CD4-positive, alpha-beta T cell treated with Interleukin-2 at 100 ng/mL for 4 hours (primary cell): ENCODE measurements around the gene KRTAP10-2.
"Not testable (repeated sequence)": the region's sequence is repeated elsewhere in the genome, so short reads cannot be mapped to it uniquely, and the experiment has no call there.

Experiments used
- DNase-seq: peaks from one replicate; pipeline ENCODE4 v3.0.0-alpha.2; 2020; ENCODE audit warnings: low spot score

The KRTAP10-2 gene

DNA sequence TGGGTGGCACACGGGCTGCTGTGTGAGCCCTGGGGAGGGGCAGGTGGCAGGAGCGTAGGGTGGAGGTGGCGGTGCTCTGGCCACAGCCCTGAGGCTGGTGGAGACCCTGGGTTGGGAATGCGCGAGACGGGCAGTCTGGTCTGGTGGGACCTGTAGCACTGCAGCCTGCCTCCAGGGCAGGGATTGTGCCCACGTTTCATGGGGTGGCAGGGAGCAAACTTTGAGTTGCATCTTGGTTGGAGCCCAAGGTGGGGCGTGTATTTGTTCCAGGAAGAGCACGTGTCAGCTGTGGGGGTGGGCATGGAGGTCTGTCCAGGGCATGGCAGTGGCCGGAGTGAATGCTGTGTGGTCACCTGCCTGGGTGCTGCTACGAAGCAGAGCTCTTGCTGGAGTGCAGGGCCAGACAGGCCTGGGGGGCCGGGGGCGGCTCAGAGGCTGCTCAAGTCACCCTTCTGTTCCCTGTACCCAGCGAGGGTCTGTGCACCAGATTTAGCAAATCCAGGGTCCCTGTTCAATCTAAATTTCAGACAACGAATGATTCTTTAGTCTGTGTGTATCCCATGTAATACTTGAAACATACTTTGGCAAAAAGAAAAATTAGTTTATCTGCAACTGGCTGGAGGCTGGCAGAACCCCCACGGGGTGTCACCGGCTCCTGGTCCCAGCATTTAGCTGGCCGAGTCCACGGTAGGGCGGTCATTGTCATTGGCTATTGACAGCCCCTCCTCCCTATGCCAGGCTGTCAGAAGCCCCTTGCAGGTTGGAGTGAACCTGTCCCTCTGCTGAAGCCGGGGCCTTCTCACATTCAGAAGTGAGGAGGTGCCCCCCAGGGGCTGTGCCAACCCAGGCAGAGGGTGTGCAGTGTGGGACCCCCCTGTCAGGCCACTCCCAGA lies 38.6 kb downstream of the KRTAP10-2 start:
- DNase-seq, result no peak

DNA sequence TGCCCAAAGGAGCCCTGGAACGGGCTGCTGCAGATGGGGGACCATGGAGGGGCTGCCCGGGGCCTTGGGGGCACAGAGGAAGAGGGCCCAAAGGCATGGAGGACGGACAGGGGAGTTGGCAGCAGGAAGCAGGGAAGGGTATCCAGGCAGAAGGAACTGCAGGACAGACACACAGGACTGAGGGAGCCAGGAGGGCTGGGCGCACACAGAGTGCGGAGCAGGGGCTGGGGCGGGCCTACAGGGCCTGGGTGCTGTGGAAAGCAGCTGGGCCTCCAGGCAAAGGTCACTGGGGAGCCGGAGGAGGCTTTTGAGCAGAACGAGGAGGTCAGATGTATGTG lies 39.4 kb downstream of the KRTAP10-2 start:
- no peak for DNase-seq

DNA sequence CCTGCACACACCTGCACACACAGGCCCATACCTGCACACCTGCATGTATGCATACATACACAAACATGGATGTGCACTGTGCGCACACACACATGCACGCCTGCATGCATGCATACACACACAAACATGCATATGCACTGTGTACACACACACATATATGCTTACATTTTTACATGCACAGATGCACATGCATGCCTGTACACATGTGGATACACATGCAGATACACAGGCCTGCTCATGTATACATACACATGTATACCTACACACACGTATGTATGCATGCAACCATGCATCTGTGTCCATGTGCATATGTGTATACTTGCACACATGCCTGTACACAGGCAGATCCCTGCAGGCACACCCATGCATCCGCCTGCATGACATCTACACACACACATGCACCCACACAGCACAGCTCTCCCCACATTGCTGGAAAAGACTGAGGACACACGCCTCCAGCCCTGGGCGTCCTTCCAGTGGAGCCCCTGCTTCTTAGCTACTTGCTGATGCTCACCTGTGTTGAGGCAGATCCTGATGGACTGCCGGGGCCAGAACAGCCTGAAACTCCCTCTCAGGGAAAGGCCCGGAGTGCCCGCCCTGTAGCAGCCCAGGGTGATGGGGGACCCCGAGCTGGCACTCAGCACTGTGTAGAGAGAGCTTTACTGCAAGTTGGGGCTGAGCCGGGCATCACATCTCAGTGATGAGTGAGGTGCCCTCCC lies 39.9 kb downstream of the KRTAP10-2 start:
- no peak for DNase-seq

DNA sequence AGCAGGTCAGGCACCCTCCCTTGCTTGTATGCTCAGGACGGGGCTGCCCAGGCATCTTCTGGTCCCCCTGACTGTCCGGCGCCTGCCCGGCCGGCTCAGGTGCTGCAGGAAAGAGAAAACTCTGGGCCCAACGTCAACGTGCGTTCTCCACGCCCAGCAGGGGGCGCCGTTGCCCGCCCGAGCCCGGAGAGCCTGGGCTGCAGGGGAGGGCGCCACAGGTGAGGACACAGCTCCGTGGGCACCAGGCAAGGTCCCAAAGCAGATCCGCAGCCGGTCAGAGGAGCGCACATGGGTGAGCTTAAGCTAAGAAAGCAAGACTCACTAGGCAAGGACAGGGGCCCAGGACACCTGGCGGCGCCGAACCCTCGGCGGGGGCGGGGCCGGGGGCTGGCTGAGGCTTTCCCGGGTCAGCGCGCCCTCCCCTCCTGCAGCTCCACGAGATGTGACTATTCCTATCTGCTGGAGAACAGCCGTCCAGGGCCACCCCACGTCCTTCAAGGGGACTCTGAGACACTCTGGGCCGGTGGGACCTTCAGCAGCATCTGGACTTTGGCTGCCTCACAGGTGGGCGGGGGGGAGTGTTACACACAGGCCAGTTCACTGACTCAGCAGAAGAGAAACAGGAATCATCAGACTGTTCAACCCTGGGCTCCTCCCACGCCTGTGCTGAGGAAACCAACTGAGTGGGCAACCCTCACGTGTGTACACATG lies 40.6 kb downstream of the KRTAP10-2 start:
- peak; percentile 78 for DNase-seq

DNA sequence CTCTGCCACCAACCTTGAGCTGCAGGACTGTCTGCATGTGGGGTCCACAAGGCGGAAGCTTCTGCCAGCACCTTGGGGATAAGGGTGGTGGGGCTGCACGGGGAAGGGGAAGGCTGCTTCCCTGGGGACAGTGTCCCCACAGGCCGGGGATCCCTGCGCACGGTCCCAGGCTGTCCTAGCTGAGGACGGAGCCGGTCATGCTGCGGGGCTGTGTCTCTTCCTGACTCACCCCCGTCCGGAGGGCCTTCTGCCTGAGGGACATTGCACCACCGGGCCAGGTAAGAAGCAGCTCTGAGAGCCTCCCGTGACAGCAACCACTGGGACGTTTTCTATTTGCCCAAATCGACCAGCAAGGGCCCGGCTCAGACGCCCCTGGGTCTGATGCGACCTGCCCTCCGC lies 41.2 kb downstream of the KRTAP10-2 start:
- no peak for DNase-seq

DNA sequence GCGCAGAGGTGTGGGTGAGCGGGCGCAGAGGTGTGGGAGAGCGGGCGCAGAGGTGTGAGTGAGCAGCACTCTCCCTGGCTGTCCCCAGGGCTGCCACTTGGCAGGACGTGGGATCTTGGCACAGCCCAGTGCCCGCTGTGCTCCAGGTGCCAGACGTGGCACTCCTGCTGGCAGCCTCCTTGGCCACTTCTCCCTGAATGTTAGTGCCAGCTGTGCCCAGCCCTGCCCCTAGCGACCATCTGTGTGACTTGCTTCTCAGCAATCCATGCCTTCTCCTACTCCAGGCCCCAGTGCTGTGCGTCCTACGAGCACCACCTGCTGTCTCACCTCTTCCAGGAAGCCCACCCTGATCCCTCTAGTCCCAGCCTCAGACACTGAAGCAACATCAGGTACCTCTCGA lies 41.8 kb downstream of the KRTAP10-2 start:
- no peak for DNase-seq

DNA sequence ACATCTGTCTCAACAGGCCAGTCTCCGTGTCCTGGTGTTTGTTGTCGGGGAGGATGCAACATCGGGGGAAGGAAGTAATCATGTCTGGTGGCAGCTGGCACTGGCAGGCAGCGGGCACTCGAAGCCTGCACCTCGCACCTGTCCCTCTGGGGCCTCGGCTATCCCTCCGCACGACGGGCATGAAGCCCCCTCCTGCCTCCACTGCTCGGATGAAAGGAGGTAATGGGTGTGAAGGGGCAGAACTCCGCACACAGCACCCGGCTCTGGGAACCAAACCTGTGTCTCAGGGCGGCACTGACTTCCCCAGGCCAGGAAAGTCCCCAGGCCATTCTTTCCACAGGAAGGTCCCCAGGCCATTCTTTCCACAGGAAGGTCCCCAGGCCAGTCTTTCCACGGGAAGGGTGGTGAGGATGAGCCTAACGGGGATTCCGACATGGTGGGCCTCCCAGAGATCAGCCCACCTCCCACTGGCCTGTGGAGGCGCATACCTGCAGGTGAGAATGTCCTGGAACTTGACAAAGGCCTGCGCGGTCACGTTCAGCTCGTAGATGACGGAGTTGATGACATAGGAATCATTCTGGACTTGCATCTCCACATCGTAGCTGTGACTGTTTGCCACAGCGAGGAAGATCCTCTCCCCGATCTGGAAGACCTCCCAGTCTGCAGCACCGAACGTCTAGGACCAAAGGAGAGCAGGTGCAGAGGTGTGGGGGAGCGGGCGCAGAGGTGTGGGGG lies 42.4 kb downstream of the KRTAP10-2 start:
- DNase-seq, result no peak

DNA sequence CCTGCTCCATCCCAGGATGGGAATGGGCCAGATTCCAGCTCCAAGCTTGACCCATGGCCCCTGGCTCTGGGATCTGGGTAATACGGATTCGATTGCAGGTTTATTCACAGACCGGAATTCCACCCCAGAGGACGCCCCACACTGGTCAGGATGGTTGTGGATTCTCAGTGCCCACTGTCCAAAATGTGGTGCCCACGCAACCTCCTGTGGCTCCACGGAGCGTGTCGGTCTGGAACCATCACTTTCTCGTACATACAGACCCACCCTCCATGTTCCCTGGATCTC lies 42.9 kb downstream of the KRTAP10-2 start:
- DNase-seq, result no peak

DNA sequence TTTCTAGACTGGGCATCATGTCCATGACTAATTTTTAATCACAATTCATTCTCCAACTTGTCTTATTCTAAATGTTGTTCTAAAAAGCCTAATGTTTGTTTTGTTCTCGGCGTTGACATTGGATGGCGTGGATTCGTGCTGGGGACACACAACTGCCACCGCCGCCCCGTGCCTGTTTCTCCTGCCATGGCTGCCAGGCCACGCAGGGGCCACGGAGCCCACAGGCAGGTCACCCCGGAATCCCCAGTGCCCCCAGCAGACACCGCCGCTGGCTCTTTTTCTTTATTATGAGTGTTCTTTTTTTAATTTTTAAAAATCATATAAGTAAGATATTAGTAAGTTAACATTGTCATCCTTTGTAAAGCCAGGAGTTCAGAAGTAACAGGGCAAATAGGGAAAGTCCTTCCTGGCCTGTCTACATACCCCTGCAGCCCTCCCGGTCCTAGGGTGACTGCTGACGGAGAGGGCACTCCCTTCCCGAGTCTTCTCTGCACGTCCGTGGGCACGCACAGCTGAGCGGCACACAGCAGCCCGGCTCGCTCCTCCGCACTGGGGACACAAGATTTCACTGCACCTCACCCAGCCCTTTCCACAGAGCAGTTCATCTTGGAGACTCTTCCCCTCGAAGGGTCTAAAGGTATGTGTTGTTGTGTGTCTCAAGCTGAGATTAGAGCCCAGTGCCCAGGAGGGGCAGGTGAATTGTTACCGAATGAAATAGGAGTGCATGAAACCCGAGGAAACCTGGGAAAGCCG lies 43.5 kb downstream of the KRTAP10-2 start:
- no peak for DNase-seq

DNA sequence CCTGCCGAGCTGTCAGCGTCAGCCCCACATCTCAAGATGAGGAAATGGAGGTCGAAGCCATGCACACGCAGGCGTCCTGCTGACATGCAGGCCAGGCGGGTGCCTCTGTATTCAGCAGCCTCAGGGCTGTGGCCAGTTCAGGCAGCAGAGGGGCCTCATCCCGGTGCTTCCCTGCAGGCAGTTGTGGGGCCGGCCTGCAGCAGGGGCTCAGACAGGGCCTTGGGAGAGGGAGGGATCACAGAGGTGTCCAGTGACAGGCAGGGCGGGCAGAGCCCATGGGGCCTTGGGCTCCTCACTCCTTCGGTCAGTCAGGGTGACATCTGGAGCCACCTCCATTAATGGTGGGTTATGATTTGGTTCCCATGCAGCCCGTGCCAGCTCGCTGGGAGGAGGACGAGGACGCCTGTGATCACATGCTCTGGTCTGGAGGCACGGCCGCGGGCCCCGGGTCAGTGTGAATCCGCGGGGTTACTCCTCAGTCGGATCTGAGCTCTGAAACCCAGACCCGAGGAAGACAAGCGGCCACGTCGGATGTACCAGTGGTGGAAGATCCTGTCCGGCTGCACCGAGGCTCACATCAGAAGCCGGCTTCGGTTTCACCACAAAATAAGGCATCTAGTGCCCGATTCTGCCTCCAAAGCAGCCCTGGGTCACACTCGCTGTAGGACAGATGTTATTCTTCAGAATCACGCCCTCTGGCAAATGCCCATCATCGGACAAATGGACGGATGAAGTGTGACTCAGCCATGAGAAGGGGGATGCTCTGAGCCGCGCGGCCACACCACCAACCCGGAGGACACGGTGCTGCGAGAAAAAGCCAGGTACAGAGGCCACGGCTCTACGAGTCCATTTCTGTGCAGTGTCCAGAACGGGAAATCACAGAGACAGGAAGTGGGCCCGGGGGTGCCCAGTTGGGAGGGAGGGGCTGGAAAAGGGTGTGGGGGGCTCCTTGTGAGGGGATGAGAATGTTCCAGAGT lies 44.7 kb downstream of the KRTAP10-2 start:
- DNase-seq, result no peak

DNA sequence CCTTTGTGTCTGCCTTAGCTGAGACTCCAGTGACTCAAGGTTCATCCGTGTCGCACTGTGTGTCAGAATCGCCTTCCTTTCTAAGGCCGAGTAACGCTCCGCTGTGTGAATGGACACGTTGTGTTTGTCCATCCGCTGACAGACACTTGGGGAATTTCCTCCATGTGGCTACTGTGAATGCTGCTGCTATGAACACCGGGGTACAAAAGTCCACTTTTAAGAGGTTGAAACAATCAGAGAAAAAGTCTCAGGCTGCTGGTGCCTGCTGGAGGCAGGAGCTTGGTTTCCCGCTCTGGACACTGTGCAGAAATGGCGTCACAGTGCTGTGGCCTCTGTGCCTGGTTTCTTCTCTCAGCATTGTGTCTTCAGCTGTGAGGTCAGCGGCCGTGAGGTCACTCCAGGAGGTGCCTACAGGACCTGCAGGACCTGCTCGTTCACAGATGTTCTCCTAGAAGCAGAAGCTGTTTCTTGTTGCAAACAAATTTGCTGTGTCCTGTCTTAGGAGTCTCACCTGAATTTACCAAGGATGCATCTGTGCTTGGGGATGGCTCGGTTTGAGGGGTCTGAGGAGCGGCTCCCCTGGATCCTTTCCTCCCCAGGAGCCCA lies 45.5 kb downstream of the KRTAP10-2 start:
- no peak for DNase-seq

DNA sequence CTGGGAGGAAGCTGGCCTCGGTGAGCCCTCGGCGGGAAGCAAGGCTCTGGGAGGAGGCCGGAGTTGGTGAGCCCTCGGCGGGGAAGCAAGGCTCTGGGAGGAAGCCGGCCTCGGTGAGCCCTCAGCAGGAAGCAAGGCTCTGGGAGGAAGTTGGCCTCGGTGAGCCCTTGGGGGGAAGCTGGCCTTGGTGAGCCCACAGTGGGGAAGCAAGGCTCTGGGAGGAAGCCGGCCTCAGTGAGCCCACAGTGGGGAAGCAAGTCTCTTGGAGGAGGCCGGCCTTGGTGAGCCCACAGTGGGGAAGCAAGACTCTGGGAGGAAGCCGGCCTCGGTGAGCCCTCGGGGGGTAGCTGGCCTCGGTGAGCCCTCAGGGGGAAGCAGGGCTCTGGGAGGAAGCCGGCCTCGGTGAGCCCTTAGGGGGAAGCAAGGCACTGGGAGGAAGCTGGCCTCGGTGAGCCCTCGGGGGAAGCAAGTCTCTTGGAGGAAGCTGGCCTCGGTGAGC lies 47.4 kb downstream of the KRTAP10-2 start:
- DNase-seq, result no peak

DNA sequence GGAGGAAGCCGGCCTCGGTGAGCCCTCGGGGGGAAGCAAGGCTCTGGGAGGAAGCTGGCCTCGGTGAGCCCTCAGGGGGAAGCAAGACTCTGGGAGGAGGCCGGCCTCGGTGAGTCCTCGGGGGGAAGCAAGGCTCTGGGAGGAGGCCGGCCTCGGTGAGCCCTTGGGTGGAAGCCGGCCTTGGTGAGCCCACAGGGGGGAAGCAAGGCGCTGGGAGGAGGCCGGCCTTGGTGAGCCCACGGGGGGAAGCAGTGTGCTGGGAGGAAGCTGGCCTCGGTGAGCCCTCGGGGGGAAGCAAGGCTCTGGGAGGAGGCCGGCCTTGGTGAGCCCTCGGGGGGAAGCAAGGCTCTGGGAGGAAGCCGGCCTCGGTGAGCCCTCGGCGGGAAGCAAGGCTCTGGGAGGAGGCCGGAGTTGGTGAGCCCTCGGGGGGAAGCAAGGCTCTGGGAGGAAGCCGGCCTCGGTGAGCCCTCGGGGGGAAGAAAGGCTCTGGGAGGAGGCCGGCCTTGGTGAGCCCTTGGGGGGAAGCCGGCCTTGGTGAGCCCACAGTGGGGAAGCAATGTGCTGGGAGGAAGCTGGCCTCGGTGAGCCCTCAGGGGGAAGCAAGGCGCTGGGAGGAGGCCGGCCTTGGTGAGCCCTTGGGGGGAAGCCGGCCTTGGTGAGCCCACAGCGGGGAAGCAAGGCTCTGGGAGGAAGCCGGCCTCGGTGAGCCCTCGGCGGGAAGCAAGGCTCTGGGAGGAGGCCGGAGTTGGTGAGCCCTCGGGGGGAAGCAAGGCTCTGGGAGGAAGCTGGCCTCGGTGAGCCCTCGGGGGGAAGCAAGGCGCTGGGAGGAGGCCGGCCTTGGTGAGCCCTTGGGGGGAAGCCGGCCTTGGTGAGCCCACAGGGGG lies 48.1 kb downstream of the KRTAP10-2 start:
- DNase-seq, result not testable (repeated sequence)

DNA sequence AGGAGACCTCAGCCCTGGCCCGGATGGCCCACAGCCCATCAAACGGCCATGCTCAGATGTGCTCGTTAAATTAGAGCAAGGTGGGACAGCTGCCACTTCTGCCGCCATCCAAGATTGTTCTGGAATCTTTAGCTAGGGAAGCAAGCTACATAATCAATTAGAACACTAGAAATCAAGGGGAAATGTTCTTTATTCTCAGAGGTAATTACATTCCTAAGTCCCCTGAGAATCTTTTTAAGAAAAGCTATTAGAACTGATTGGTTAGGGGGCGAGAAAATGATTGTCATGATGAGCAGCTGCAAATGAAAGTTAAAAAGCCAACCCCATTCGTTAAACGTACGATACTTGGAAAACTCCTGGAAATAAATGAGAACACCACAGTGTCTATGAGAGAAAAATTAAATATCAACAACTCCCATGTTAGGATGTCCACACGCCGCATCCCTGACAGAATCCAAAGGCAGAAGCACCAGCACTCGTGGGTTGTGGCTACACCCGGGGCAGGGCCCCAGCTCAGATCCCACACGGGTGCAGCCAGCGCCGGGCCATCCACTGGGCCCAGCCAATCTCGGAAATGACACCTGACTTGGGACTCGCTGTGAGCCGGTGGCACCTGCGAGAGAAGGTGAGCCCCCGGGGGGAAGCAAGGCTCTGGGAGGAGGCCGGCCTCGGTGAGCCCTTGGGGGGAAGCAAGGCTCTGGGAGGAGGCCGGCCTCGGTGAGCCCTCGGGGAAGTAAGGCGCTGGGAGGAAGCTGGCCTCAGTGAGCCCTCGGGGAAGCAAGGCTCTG lies 48.9 kb downstream of the KRTAP10-2 start:
- DNase-seq, result no peak
